IMR-90 (cell line): ENCODE data around the gene SERPIND1. TPM values are rescaled to one million over a fixed set of nuclear protein-coding genes. Genes with fewer than 3 reads are reported as not detected.

Source experiments
- ATAC-seq: fragments of 200-7000 bp; cut with Tn5 transposase; 2 replicates; pipeline ENCODE4 v1.9.1; 2020; ENCODE audit warnings: low read depth, mild to moderate bottlenecking, moderate library complexity
- BruUV-seq: library from RNA; stranded (reverse); fragments of 400-500 nt; replicated peaks from 2 replicates; lab custom pipeline; 2021; lab: Mats Ljungman, UMichigan
- CTCF ChIA-PET: fragments of 300-600 bp; formaldehyde crosslinking; extraction: SDS; loops from one replicate; lab custom pipeline; 2021; ENCODE audit warnings: antibody characterized with exemption; lab: Yijun Ruan, JAX
- POLR2A ChIA-PET: fragments of 300-600 bp; sonication (Branson Sonifier 250); formaldehyde crosslinking; loops from one replicate; lab custom pipeline; 2022; ENCODE audit warnings: antibody characterized with exemption; ENCODE audit not compliant: unreplicated experiment; lab: Charles Lee
- DNase-seq: peaks from one replicate; pipeline ENCODE4 v3.0.0; 2013
- H2AFZ ChIP-seq: replicated peaks from 2 replicates; pipeline ENCODE3; 2013; ENCODE audit warnings: low read length, mild to moderate bottlenecking; ENCODE audit not compliant: poor library complexity
- H2AK5ac ChIP-seq: 2 replicates; pipeline ENCODE4 v1.6.1; 2013; ENCODE audit warnings: low read depth, low read length, inconsistent platforms
- H2AK9ac ChIP-seq: replicated peaks from 2 replicates; pipeline ENCODE3; 2013; ENCODE audit warnings: mild to moderate bottlenecking, low read depth, low read length, moderate library complexity; ENCODE audit not compliant: poor library complexity
- H2BK120ac ChIP-seq: 2 replicates; pipeline ENCODE4 v1.6.1; 2013; ENCODE audit warnings: low read depth, low read length, inconsistent platforms
- H2BK15ac ChIP-seq: 3 replicates; pipeline ENCODE4 v1.6.1; 2013; ENCODE audit warnings: low read depth, low read length, inconsistent platforms
- H2BK20ac ChIP-seq: 2 replicates; pipeline ENCODE4 v1.6.1; 2013; ENCODE audit warnings: low read depth, mild to moderate bottlenecking, inconsistent platforms, low read length, moderate library complexity
- H2BK5ac ChIP-seq: 2 replicates; pipeline ENCODE4 v1.6.1; 2013; ENCODE audit warnings: mild to moderate bottlenecking, low read depth, low read length, inconsistent platforms; ENCODE audit not compliant: poor library complexity, severe bottlenecking
- H3K14ac ChIP-seq: replicated peaks from 2 replicates; pipeline ENCODE4 v1.6.1; 2013; ENCODE audit warnings: low read depth, low read length, inconsistent platforms
- H3K18ac ChIP-seq: 2 replicates; pipeline ENCODE4 v1.6.1; 2013; ENCODE audit warnings: low read depth, low read length, control low read depth
- H3K23ac ChIP-seq: 2 replicates; pipeline ENCODE4 v1.6.1; 2013; ENCODE audit warnings: low read depth, low read length, inconsistent platforms
- H3K27ac ChIP-seq: 2 replicates; pipeline ENCODE4 v1.5.1; 2013; ENCODE audit warnings: mild to moderate bottlenecking, control low read depth, low read length; ENCODE audit not compliant: insufficient read depth
- H3K27me3 ChIP-seq: 2 replicates; pipeline ENCODE4 v1.6.1; 2013; ENCODE audit warnings: low read length; ENCODE audit not compliant: control insufficient read depth, insufficient read depth
- H3K36me3 ChIP-seq: 2 replicates; pipeline ENCODE4 v1.6.1; 2013; ENCODE audit warnings: low read length, mixed read lengths; ENCODE audit not compliant: control insufficient read depth, insufficient read depth
- H3K4ac ChIP-seq: 2 replicates; pipeline ENCODE4 v1.6.1; 2013; ENCODE audit warnings: low read depth, low read length, inconsistent platforms
- H3K4me1 ChIP-seq: 2 replicates; pipeline ENCODE4 v1.6.1; 2013; ENCODE audit warnings: low read length, mixed read lengths; ENCODE audit not compliant: control insufficient read depth, insufficient read depth
- H3K4me2 ChIP-seq: 2 replicates; pipeline ENCODE4 v1.6.1; 2013; ENCODE audit warnings: low read depth, mild to moderate bottlenecking, control low read depth, low read length, moderate library complexity
- H3K4me3 ChIP-seq: 2 replicates; pipeline ENCODE4 v1.5.1; 2013; ENCODE audit warnings: low read depth, mild to moderate bottlenecking, control low read depth, low read length, moderate library complexity; ENCODE audit not compliant: insufficient read depth
- H3K56ac ChIP-seq: 2 replicates; pipeline ENCODE4 v1.6.1; 2013; ENCODE audit warnings: low read length, inconsistent platforms; ENCODE audit not compliant: insufficient read depth; ENCODE audit errors: extremely low read depth
- H3K79me1 ChIP-seq, 2 experiments: 2 replicates each; pipeline ENCODE4 v1.6.1; 2013; ENCODE audit warnings: low read length in 2 of 2, inconsistent platforms in 1 of 2, low read depth in 1 of 2
- H3K9ac ChIP-seq: 2 replicates; pipeline ENCODE4 v1.6.1; 2013; ENCODE audit warnings: low read depth, low read length, control low read depth
- H3K9me1 ChIP-seq: 2 replicates; pipeline ENCODE4 v1.6.1; 2013; ENCODE audit warnings: low read length, inconsistent platforms; ENCODE audit not compliant: insufficient read depth
- H3K9me3 ChIP-seq: 2 replicates; pipeline ENCODE4 v1.6.1; 2013; ENCODE audit warnings: low read length; ENCODE audit not compliant: control insufficient read depth, insufficient read depth
- H4K20me1 ChIP-seq: 2 replicates; pipeline ENCODE4 v1.6.1; 2013; ENCODE audit warnings: low read length, inconsistent platforms; ENCODE audit not compliant: insufficient read depth
- H4K5ac ChIP-seq: 2 replicates; pipeline ENCODE4 v1.6.1; 2013; ENCODE audit warnings: mild to moderate bottlenecking, low read depth, low read length, control low read depth
- H4K8ac ChIP-seq, 2 experiments: 2 replicates each; pipeline ENCODE4 v1.6.1; 2013; ENCODE audit warnings: low read depth in 2 of 2, low read length in 2 of 2, control low read depth in 1 of 2, inconsistent platforms in 1 of 2
- H4K91ac ChIP-seq: 2 replicates; pipeline ENCODE4 v1.6.1; 2013; ENCODE audit warnings: low read depth, low read length, inconsistent platforms; ENCODE audit not compliant: insufficient read depth
- BHLHE40 ChIP-seq: fragments of 150-350 bp; IDR thresholded peaks from 2 replicates; pipeline ENCODE4 v1.6.1; 2016; ENCODE audit warnings: mild to moderate bottlenecking, low read depth, low read length
- CEBPB ChIP-seq: IDR thresholded peaks from 2 replicates; pipeline ENCODE4 v1.6.1; 2012; ENCODE audit warnings: low read depth, low read length, improper control_type of control experiment
- CHD1 ChIP-seq: IDR thresholded peaks from 2 replicates; pipeline ENCODE4 v1.6.1; 2012; ENCODE audit warnings: low read depth, low read length, improper control_type of control experiment
- CTCF ChIP-seq: conservative IDR thresholded peaks from 2 replicates; pipeline ENCODE4 v1.5.1; 2012; ENCODE audit warnings: mild to moderate bottlenecking, low read depth, low read length, improper control_type of control experiment
- ELK1 ChIP-seq: fragments of 150-350 bp; IDR thresholded peaks from 2 replicates; pipeline ENCODE4 v1.6.1; 2016; ENCODE audit warnings: low read depth, mild to moderate bottlenecking, low read length, moderate library complexity, borderline replicate concordance
- FOS ChIP-seq: fragments of 150-350 bp; IDR thresholded peaks from 2 replicates; pipeline ENCODE4 v1.6.1; 2016; ENCODE audit warnings: low read depth, low read length
- MAFK ChIP-seq: IDR thresholded peaks from 2 replicates; pipeline ENCODE4 v1.6.1; 2012; ENCODE audit warnings: low read depth, low read length, improper control_type of control experiment
- MAZ ChIP-seq: IDR thresholded peaks from 2 replicates; pipeline ENCODE4 v1.6.1; 2012; ENCODE audit warnings: low read depth, mild to moderate bottlenecking, low read length, improper control_type of control experiment, moderate library complexity, borderline replicate concordance
- MXI1 ChIP-seq: IDR thresholded peaks from 2 replicates; pipeline ENCODE4 v1.6.1; 2012; ENCODE audit warnings: low read depth, mild to moderate bottlenecking, low read length, moderate library complexity, borderline replicate concordance
- NFE2L2 ChIP-seq: fragments of 150-350 bp; IDR thresholded peaks from 2 replicates; pipeline ENCODE4 v1.6.1; 2016; ENCODE audit warnings: low read depth, mild to moderate bottlenecking, low read length
- POLR2A ChIP-seq: IDR thresholded peaks from 2 replicates; pipeline ENCODE4 v1.6.1; 2012; ENCODE audit warnings: mild to moderate bottlenecking, low read depth, low read length
- RAD21 ChIP-seq: IDR thresholded peaks from 2 replicates; pipeline ENCODE4 v1.6.1; 2012; ENCODE audit warnings: low read length, improper control_type of control experiment
- RCOR1 ChIP-seq: IDR thresholded peaks from 2 replicates; pipeline ENCODE4 v1.6.1; 2012; ENCODE audit warnings: mild to moderate bottlenecking, low read length, improper control_type of control experiment; ENCODE audit not compliant: insufficient replicate concordance
- RFX5 ChIP-seq: IDR thresholded peaks from 2 replicates; pipeline ENCODE4 v1.8.0; 2012; ENCODE audit warnings: low read depth, mild to moderate bottlenecking, low read length, moderate library complexity
- SMC3 ChIP-seq: fragments of 150-350 bp; IDR thresholded peaks from 2 replicates; pipeline ENCODE4 v1.6.1; 2016; ENCODE audit warnings: low read depth, mild to moderate bottlenecking, antibody characterized with exemption, low read length, moderate library complexity
- USF2 ChIP-seq: fragments of 150-350 bp; IDR thresholded peaks from 2 replicates; pipeline ENCODE4 v1.6.1; 2017; ENCODE audit warnings: mild to moderate bottlenecking, antibody characterized with exemption, low read length, low read depth
- WGBS, 2 experiments: methylation state at CpG; one replicate each; pipeline versions ENCODE4 v1.1.5 to v1.1.7; 2013; ENCODE audit warnings: missing lambda C conversion rate in 2 of 2; ENCODE audit not compliant: insufficient read length in 1 of 2; ENCODE audit errors: extremely low coverage in 2 of 2; 5-methylcytosine and 5-hydroxymethylcytosine counted together
- dilution Hi-C: fragments of 300-500 bp; cut with HindIII; formaldehyde crosslinking; loops from one replicate; pipeline ENCODE4 v1.14.3; 2018; ENCODE audit warnings: low sequenced_read_pairs; ENCODE audit not compliant: unreplicated experiment
- in situ Hi-C: fragments of 300-500 bp; cut with MboI; formaldehyde crosslinking; loops from 3 replicates; pipeline ENCODE4 v1.14.3; 2019; ENCODE audit warnings: low sequenced_read_pairs, inconsistent platforms, mixed read lengths
- intact Hi-C: fragments of 100-400 bp; cut with micrococcal nuclease; formaldehyde crosslinking; loops from 2 replicates; pipeline ENCODE4 v1.10.0; 2022
- polyA plus RNA-seq, 3 experiments: library from polyadenylated mRNA; depleted of rRNA; stranded (reverse); fragments of >200 nt; gene quantifications; 2 replicates each; pipeline ENCODE4 v1.2.3, GENCODE V29; 2012; ENCODE audit warnings: low replicate concordance in 1 of 3
- total RNA-seq: library from RNA; depleted of rRNA; stranded (reverse); fragments of >200 nt; gene quantifications from 2 replicates; pipeline ENCODE4 v1.2.3, GENCODE V29; 2012

The SERPIND1 gene
- total and polyA plus RNA-seq, 2 of the 4 experiments (the other 2 are of a cell fraction) = 0.12 TPM; not detected in 1

GRCh38 chr22:20765938-20766337, 8.0 kb upstream of the SERPIND1 start:
- H2AFZ ChIP-seq = no peak overlapping the region
- intact Hi-C loops (no loop called here), in situ Hi-C loops (no loop called here), dilution Hi-C loops (no loop called here)
- H3K4me2 ChIP-seq = no peak overlapping the region
- no peak for DNase-seq
- H4K20me1 ChIP-seq = no peaks in the 10 kb centered on the region
- H3K9me3 ChIP-seq = no peaks in the 10 kb centered on the region
- ChIA-PET POLR2A (no interaction called here), CTCF (no interaction called here)
- no peak overlapping the region for H2BK15ac ChIP-seq
- H3K27ac ChIP-seq = no peak overlapping the region
- no CpG with 5 or more reads among the region's 2 CpGs for WGBS, 2 experiments
- ATAC-seq = no peak
- H2BK120ac ChIP-seq = no peak overlapping the region
- H3K36me3 ChIP-seq = peaks cover 35% of the 10 kb centered on the region
- H4K5ac ChIP-seq = no peak overlapping the region
- no peak overlapping the region for H4K91ac ChIP-seq
- no peaks in the 10 kb centered on the region for H3K4me1 ChIP-seq
- H3K9me1 ChIP-seq = peaks cover 17% of the 10 kb centered on the region
- H3K18ac ChIP-seq = no peak overlapping the region
- no peak overlapping the region for H2BK20ac ChIP-seq
- H3K4ac ChIP-seq = no peak overlapping the region
- no peak overlapping the region for H3K23ac ChIP-seq
- H2AK9ac ChIP-seq = no peak overlapping the region
- H4K8ac ChIP-seq = no peak overlapping the region
- H2AK5ac ChIP-seq = no peak overlapping the region
- no peak overlapping the region for H3K14ac ChIP-seq
- no peak for TF ChIP-seq POLR2A
- no peak for TF ChIP-seq MAZ
- TF ChIP-seq RFX5 = no peak
- no peak for TF ChIP-seq NFE2L2
- TF ChIP-seq SMC3 = no peak
- no peak for TF ChIP-seq RAD21
- no peak for TF ChIP-seq MAFK
- TF ChIP-seq RCOR1 = no peak
- TF ChIP-seq CHD1 = no peak
- no peak for TF ChIP-seq BHLHE40
- TF ChIP-seq ELK1 = no peak
- TF ChIP-seq FOS = no peak
- no peak for TF ChIP-seq MXI1
- no peak for TF ChIP-seq CEBPB
- no peak for TF ChIP-seq CTCF
- TF ChIP-seq USF2 = no peak
- H3K56ac ChIP-seq = no peak overlapping the region
- H3K9ac ChIP-seq = no peak overlapping the region
- BruUV-seq = no TSS peak
- peaks cover 0 to 5% of the 10 kb centered on the region in 2 experiments; a peak in 1 of 4 replicates for H3K79me1 ChIP-seq
- no peak overlapping the region for H2BK5ac ChIP-seq
- no peaks in the 10 kb centered on the region for H3K27me3 ChIP-seq
- no peak overlapping the region for H3K4me3 ChIP-seq
